Spleen (tissue), 7 donors: ENCODE measurements around the gene ETV3.

ENCODE experiments used
- POLR2A ChIP-seq, 3 donors: fragments of 450-650 bp; IDR thresholded peaks; one replicate each; pipeline ENCODE4 v1.5.1; 2017; ENCODE audit warnings: antibody characterized with exemption in 3 of 3, mild to moderate bottlenecking in 1 of 3
- POLR2AphosphoS5 ChIP-seq, 3 donors: sonication (generic); formaldehyde crosslinking; IDR thresholded peaks; one replicate each; pipeline ENCODE4 v1.5.1; 2017; ENCODE audit warnings: antibody characterized with exemption in 3 of 3
- TF ChIP-seq, protein P1 (sequence below), 11 experiments: fragments of 200-600 bp in 7 of 11; fragments of 450-650 bp in 4 of 11; sonication (generic) in 4 of 11; IDR thresholded peaks in 8 of 11; conservative IDR thresholded peaks in 3 of 11; 1 replicate in 7 of 11; 2 replicates in 4 of 11; pipeline versions ENCODE4 v1.4.0 to v1.8.0; 2016 to 2021; ENCODE audit warnings: antibody characterized with exemption in 11 of 11, inconsistent platforms in 4 of 11, mild to moderate bottlenecking in 1 of 11
- donor health status: DM: no; HTN: no; CAD: no; lungs with moderate emphysema.
- donor health status: DM: no; HTN: no; CAD: no.
- donor health status: DM: no; HTN: no; CAD: no.

DNA sequence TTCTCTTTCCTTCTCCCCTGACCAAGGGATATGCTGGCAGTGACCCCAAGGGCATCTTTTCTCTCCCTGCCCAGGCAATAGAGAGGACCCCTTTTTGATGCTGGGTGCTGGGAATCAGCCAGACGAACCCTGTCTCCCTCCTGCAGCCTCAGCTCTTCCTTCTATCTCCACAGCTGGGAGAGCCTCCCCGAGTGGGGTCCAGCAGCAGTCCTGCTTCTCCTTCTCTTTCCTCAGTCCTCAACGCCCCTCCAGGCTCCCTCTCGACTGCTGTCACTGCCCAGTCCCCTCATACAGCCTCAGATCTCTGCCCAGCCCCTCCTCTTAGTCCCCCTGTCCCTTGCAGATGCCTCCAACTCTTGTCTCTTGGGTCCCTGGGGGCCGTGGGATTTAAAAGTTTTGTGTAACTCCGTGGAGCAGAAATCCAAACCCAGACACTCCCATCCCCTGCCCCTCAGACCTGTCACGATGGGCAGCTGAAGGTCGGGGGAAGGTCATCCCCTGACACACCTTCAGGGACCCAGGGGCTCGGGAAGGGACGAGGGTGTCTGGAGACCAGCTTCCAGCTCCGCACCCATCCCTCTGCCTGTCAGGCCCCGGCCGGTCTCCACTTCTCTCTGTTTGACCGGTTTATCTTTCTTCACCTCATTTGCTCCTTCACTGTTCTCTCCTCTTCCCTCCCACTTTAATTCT lies 32.8 kb downstream of the ETV3 start:
- no peak for TF ChIP-seq POLR2A (IDR thresholded peaks at IDR 0.05)
- TF ChIP-seq, protein P1, sequence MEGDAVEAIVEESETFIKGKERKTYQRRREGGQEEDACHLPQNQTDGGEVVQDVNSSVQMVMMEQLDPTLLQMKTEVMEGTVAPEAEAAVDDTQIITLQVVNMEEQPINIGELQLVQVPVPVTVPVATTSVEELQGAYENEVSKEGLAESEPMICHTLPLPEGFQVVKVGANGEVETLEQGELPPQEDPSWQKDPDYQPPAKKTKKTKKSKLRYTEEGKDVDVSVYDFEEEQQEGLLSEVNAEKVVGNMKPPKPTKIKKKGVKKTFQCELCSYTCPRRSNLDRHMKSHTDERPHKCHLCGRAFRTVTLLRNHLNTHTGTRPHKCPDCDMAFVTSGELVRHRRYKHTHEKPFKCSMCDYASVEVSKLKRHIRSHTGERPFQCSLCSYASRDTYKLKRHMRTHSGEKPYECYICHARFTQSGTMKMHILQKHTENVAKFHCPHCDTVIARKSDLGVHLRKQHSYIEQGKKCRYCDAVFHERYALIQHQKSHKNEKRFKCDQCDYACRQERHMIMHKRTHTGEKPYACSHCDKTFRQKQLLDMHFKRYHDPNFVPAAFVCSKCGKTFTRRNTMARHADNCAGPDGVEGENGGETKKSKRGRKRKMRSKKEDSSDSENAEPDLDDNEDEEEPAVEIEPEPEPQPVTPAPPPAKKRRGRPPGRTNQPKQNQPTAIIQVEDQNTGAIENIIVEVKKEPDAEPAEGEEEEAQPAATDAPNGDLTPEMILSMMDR (IDR thresholded peaks at IDR 0.05 in 8 of 11, conservative IDR thresholded peaks at IDR 0.05 in 3 of 11): no peak
- no peak for TF ChIP-seq POLR2AphosphoS5 (IDR thresholded peaks at IDR 0.05)
